Gastroesophageal sphincter (tissue), 3 donors: ENCODE results near the gene FRMD5.

Source experiments
- CTCF ChIP-seq, 4 experiments: fragments of 200-600 bp in 2 of 4; fragments of 450-650 bp in 2 of 4; sonication (generic) in 1 of 4; IDR thresholded peaks; one replicate each; pipeline ENCODE4 v1.5.1; 2017 to 2019; ENCODE audit warnings: antibody characterized with exemption in 4 of 4, mild to moderate bottlenecking in 2 of 4, moderate library complexity in 2 of 4
- EP300 ChIP-seq: sonication (generic); formaldehyde crosslinking; IDR thresholded peaks from one replicate; pipeline ENCODE4 v1.6.1; 2017; ENCODE audit warnings: antibody characterized with exemption, mild to moderate bottlenecking
- POLR2A ChIP-seq, 2 donors: fragments of 450-650 bp; IDR thresholded peaks; one replicate each; pipeline ENCODE4 v1.6.1; 2017; ENCODE audit warnings: antibody characterized with exemption in 2 of 2, mild to moderate bottlenecking in 2 of 2, moderate library complexity in 1 of 2
- POLR2AphosphoS5 ChIP-seq: sonication (generic); formaldehyde crosslinking; IDR thresholded peaks from one replicate; pipeline ENCODE4 v1.6.1; 2017; ENCODE audit warnings: antibody characterized with exemption

GRCh38 chr15:44058126-44058525 is 136.9 kb downstream of the FRMD5 start:
- no peak for TF ChIP-seq CTCF (IDR thresholded peaks at IDR 0.05)
- no peak for TF ChIP-seq POLR2A (IDR thresholded peaks at IDR 0.05)
- no peak for TF ChIP-seq POLR2AphosphoS5
- TF ChIP-seq EP300, result no peak
